CD4-positive, alpha-beta memory T cell (primary cell): ENCODE results near the gene AMZ1. TPM values are rescaled to one million over a fixed set of nuclear protein-coding genes. Genes with fewer than 3 reads are reported as not detected.

Experiments used
- CTCF ChIA-PET: fragments of 350-600 bp; sonication (Branson Sonifier 250); formaldehyde crosslinking; loops from one replicate; lab custom pipeline; 2021; ENCODE audit warnings: inconsistent platforms; ENCODE audit not compliant: partially characterized antibody; lab: Charles Lee
- POLR2A ChIA-PET: fragments of 350-600 bp; sonication (Branson Sonifier 250); formaldehyde crosslinking; loops from one replicate; lab custom pipeline; 2021; ENCODE audit not compliant: partially characterized antibody; lab: Charles Lee
- DNase-seq, 5 donors: peaks; one replicate each; pipeline versions ENCODE4 v3.0.0 to v3.0.0-alpha.2; 2020 to 2022; ENCODE audit warnings: mixed read lengths in 1 of 5
- H3K27ac ChIP-seq: one replicate; pipeline ENCODE4 v1.7.0; 2013; ENCODE audit warnings: low read depth, low read length
- H3K27me3 ChIP-seq: 2 replicates; pipeline ENCODE4 v1.7.0; 2013; ENCODE audit warnings: mild to moderate bottlenecking, low read length, moderate library complexity; ENCODE audit not compliant: insufficient read depth
- H3K36me3 ChIP-seq: 2 replicates; pipeline ENCODE4 v1.7.0; 2013; ENCODE audit warnings: mild to moderate bottlenecking, low read length, moderate library complexity; ENCODE audit not compliant: insufficient read depth
- H3K4me1 ChIP-seq: 2 replicates; pipeline ENCODE4 v1.7.0; 2013; ENCODE audit warnings: mild to moderate bottlenecking, low read length, moderate library complexity; ENCODE audit not compliant: insufficient read depth
- H3K4me3 ChIP-seq, 2 donors: one replicate each; pipeline ENCODE4 v1.7.0; 2013; ENCODE audit warnings: low read length in 2 of 2, mild to moderate bottlenecking in 1 of 2
- H3K9me3 ChIP-seq, 2 donors: one replicate each; pipeline ENCODE4 v1.7.0; 2013; ENCODE audit warnings: low read length in 2 of 2, control low read depth in 1 of 2; ENCODE audit not compliant: control insufficient read depth in 1 of 2
- H3K27ac Mint-ChIP-seq, 7 donors: one replicate each; pipeline ENCODE4 v1.8.0; 2020 to 2021; ENCODE audit warnings: mixed read lengths in 7 of 7, mild to moderate bottlenecking in 6 of 7, inconsistent platforms in 3 of 7, moderate library complexity in 3 of 7
- H3K27me3 Mint-ChIP-seq, 2 donors: one replicate each; pipeline ENCODE4 v1.8.0; 2020 to 2021; ENCODE audit warnings: mixed read lengths in 2 of 2
- H3K36me3 Mint-ChIP-seq, 2 donors: one replicate each; pipeline ENCODE4 v1.8.0; 2020 to 2021; ENCODE audit warnings: mixed read lengths in 2 of 2, inconsistent platforms in 1 of 2, mild to moderate bottlenecking in 1 of 2
- H3K4me1 Mint-ChIP-seq, 4 donors: one replicate each; pipeline ENCODE4 v1.8.0; 2020 to 2021; ENCODE audit warnings: mixed read lengths in 4 of 4, mild to moderate bottlenecking in 1 of 4
- H3K4me3 Mint-ChIP-seq, 8 donors: one replicate each; pipeline ENCODE4 v1.8.0; 2020 to 2021; ENCODE audit warnings: mixed read lengths in 8 of 8, mild to moderate bottlenecking in 7 of 8, moderate library complexity in 6 of 8, inconsistent platforms in 3 of 8
- H3K9me3 Mint-ChIP-seq, 8 donors: one replicate each; pipeline ENCODE4 v1.8.0; 2020 to 2021; ENCODE audit warnings: mixed read lengths in 8 of 8, mild to moderate bottlenecking in 5 of 8, inconsistent platforms in 3 of 8, moderate library complexity in 1 of 8
- intact Hi-C: fragments of 100-400 bp; cut with micrococcal nuclease; formaldehyde crosslinking; loops from one replicate; pipeline ENCODE4 v1.15.1; 2023
- polyA plus RNA-seq, 2 donors: library from polyadenylated mRNA; unstranded; fragments of 300-500 nt; fragmentation: Illumina TruSeq; gene quantifications; one replicate each; pipeline ENCODE4 v1.2.3, GENCODE V29; 2021
- total RNA-seq, 2 experiments: library from RNA; stranded (reverse); gene quantifications; one replicate each; pipeline ENCODE4 v1.2.3, GENCODE V29; 2021

The AMZ1 gene
- total and polyA plus RNA-seq, 4 experiments from 2014 or later: 0.15 to 2.0 (median 1.6) TPM; not detected in 1

DNA sequence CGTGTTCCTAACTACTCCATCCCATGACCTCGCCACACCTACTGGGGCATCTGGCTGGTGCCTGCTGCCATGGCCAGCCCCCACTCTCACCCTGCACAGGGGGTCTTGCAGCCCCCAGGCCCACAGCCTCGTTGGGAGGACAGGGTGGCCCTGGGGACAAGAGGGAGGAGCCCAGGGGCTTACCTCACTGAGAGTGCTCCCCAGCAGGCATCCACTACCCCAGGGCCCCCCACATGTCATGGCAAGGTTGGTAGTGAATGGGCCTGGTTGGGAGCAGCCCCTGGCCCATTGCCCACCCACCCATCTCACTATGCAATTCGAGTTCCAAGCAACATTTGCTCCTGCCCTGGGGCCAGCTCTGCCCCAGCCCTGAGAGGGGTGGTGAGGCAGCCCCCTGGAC, 24.0 kb upstream of the AMZ1 start:
- POLR2A ChIA-PET: no interaction called here
- CTCF ChIA-PET: interaction anchor here (12.1 kb wide), 1 partner anchor 49 kb away, joined by 220 read pairs; no protein-coding TSS in a partner anchor
- no peaks in the 10 kb centered on the region for H3K4me1 Mint-ChIP-seq
- H3K4me1 ChIP-seq: no peaks in the 10 kb centered on the region
- no peaks in the 10 kb centered on the region for H3K36me3 ChIP-seq
- H3K27ac ChIP-seq: no peak overlapping the region
- H3K4me3 Mint-ChIP-seq: no peak overlapping the region
- no peaks in the 10 kb centered on the region for H3K27me3 ChIP-seq
- no peaks in the 10 kb centered on the region for H3K9me3 ChIP-seq
- no peaks in the 10 kb centered on the region for H3K9me3 Mint-ChIP-seq
- H3K27ac Mint-ChIP-seq: no peak overlapping the region
- intact Hi-C loops: no loop called here
- H3K27me3 Mint-ChIP-seq: peaks cover 6 to 11% of the 10 kb centered on the region in 2 donors
- no peak overlapping the region for H3K4me3 ChIP-seq
- no peak for DNase-seq
- no peaks in the 10 kb centered on the region for H3K36me3 Mint-ChIP-seq

DNA sequence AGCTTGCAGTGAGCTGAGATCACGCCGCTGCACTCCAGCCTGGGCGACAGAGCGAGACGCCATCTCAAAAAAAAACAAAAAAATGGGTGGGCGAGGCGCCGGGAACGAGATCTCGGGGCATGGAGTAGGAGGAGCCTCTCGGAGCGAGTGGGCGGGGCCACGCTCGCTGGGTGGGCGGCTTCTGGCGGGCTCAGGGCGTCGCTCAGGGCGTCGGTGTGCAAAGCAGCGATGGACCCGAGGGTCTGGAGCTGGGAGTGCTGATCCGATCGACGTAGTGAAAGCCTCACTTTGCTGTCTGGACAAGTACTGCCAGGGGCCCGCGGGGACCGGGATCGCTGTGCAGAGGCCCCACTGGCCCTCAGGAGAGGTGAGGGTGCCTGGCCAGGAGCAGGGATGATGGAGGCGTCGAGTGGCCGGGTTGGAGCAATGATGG, 22.6 kb upstream of the AMZ1 start:
- no peak overlapping the region for H3K4me3 ChIP-seq
- no peak overlapping the region for H3K4me3 Mint-ChIP-seq
- peaks cover 0 to 5% (median 0%) of the 10 kb centered on the region in 4 donors for H3K4me1 Mint-ChIP-seq
- H3K27ac ChIP-seq: no peak overlapping the region
- peaks cover 8 to 11% of the 10 kb centered on the region in 2 donors for H3K27me3 Mint-ChIP-seq
- no peak for DNase-seq
- ChIA-PET POLR2A (no interaction called here), CTCF (interaction anchor here (0.7 to 12.1 kb wide), 3 partner anchors 8 to 197 kb away, joined by 3 to 220 read pairs (median 3); no protein-coding TSS in a partner anchor)
- H3K36me3 Mint-ChIP-seq: no peaks in the 10 kb centered on the region
- H3K9me3 ChIP-seq: no peaks in the 10 kb centered on the region
- no peaks in the 10 kb centered on the region for H3K4me1 ChIP-seq
- no peaks in the 10 kb centered on the region for H3K27me3 ChIP-seq
- intact Hi-C loops: no loop called here
- H3K9me3 Mint-ChIP-seq: no peaks in the 10 kb centered on the region
- H3K36me3 ChIP-seq: no peaks in the 10 kb centered on the region
- no peak overlapping the region for H3K27ac Mint-ChIP-seq

DNA sequence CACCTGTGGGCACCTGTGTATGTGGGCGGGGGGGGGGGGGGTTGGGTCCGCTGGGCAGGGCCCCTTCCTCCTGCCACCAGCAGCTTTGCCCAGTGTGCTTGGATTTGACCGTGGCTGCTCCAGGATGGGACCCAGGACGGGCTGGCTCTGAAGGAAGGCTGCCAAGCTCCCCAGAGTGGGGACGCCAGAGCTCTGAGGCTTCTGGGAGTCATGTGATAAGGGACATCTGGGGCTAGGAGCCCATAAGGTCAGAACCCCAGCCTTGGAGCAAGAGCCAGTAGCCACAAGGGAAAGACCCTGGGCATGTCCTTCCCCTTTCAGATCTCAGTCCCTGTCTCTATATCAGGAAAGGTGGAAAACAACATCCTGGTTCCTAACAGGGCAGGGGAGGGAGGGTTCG, 21.8 kb upstream of the AMZ1 start:
- Histone ChIP-seq H3K4me3 (no peak overlapping the region), H3K36me3 (no peaks in the 10 kb centered on the region), H3K27ac (no peak overlapping the region), H3K9me3 (no peaks in the 10 kb centered on the region), H3K27me3 (no peaks in the 10 kb centered on the region), H3K4me1 (peaks cover 5% of the 10 kb centered on the region)
- H3K27me3 Mint-ChIP-seq: peaks cover 8 to 11% of the 10 kb centered on the region in 2 donors
- H3K36me3 Mint-ChIP-seq: no peaks in the 10 kb centered on the region
- ChIA-PET CTCF (interaction anchor here (1.1 to 12.1 kb wide), 2 partner anchors 47 to 198 kb away, joined by 3 to 220 read pairs; no protein-coding TSS in a partner anchor), POLR2A (no interaction called here)
- intact Hi-C loops: no loop called here
- peaks cover 0 to 12% (median 4%) of the 10 kb centered on the region in 4 donors for H3K4me1 Mint-ChIP-seq
- H3K27ac Mint-ChIP-seq: no peak overlapping the region
- DNase-seq: no peak
- H3K9me3 Mint-ChIP-seq: no peaks in the 10 kb centered on the region
- no peak overlapping the region for H3K4me3 Mint-ChIP-seq

DNA sequence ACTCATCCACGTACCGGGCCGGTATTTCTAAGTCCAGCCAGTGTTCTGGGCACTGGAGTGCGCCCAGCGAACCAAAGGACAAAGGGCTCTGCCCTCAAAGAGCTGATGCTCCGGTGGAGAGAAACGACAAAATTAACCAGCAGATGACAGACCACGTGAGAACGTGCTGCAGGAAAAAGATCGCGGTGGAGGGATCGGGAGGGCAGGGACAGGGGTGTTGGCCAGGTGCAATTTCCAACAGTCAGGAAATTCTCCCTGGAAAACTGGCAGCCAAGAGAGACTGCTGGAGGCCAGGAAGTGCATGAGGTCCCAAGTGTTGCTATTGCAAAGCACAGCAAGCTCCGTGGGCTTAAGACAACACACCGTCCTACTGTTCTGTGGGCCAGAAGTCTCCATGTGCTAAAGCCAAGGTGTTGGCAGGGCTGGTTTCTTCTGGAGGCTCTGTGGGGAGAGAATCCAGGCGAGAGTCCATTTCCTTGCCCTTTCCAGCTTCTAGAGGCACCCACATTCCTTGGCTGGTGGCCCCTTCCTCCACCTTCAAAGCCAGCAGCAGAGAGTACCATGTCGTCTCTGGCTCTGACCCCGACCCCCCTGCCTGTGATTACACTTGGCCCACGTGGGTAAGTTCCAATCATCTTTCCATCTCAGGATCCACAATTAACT, 21.3 kb upstream of the AMZ1 start:
- Histone ChIP-seq H3K4me1 (peaks cover 7% of the 10 kb centered on the region), H3K27ac (no peak overlapping the region), H3K9me3 (no peaks in the 10 kb centered on the region), H3K4me3 (no peak overlapping the region), H3K27me3 (no peaks in the 10 kb centered on the region), H3K36me3 (no peaks in the 10 kb centered on the region)
- H3K9me3 Mint-ChIP-seq: no peaks in the 10 kb centered on the region
- CTCF ChIA-PET: interaction anchor here (1.1 to 12.1 kb wide), 2 partner anchors 47 to 199 kb away, joined by 3 to 220 read pairs; no protein-coding TSS in a partner anchor
- intact Hi-C loops: no loop called here
- H3K27ac Mint-ChIP-seq: no peak overlapping the region
- peaks cover 8 to 11% of the 10 kb centered on the region in 2 donors for H3K27me3 Mint-ChIP-seq
- H3K36me3 Mint-ChIP-seq: no peaks in the 10 kb centered on the region
- POLR2A ChIA-PET: no interaction called here
- no peak overlapping the region for H3K4me3 Mint-ChIP-seq
- H3K4me1 Mint-ChIP-seq: peaks cover 0 to 12% (median 4%) of the 10 kb centered on the region in 4 donors
- no peak for DNase-seq

DNA sequence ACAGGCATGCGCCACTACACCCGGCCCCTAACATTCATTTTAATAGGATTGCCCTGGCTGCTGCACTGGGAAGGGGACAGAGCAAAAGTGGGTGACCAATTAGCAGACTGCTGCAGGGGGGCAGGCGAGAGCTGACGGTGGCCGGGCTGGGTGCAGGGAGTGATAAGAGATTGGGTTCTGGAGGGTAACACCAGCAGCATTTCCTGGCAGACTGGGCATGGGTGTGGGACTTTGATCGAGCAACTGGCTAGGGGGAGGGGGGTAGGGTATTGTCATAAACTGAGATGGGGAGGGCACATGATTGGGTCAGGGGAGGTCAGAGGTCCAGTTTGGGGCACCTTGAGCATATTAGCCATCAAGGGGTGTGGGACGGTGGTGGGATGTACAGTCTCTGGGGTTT, 20.2 kb upstream of the AMZ1 start:
- CTCF ChIA-PET: interaction anchor here (1.2 to 12.1 kb wide), 3 partner anchors 13 to 59 kb away, joined by 3 to 220 read pairs (median 3); no protein-coding TSS in a partner anchor
- POLR2A ChIA-PET: no interaction called here
- no peak overlapping the region for H3K27ac Mint-ChIP-seq

DNA sequence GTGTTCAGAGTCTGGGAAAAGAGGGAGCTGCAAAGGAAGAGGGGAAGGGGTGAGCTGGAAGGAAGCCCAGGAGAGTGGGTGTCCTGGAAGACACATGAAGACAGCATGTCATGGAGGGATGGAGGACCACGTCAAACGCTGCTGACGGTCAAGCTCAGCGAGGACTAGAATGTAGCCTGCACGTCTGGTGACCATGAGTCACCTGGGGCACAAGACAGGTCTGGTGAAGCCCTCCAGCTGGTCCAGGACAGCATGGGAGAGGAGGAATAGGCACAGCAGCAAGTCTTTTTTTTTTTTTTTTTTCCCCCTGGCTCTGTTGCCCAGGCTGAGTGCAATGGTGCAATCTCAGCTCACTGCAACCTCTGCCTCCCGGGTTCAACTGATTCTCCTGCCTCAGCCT, 19.6 kb upstream of the AMZ1 start:
- Mint-ChIP-seq H3K36me3 (no peaks in the 10 kb centered on the region), H3K27ac (no peak overlapping the region), H3K4me3 (no peak overlapping the region), H3K9me3 (no peaks in the 10 kb centered on the region), H3K27me3 (peaks cover 8 to 11% of the 10 kb centered on the region in 2 donors), H3K4me1 (peaks cover 0 to 12% (median 4%) of the 10 kb centered on the region in 4 donors)
- no peak for DNase-seq
- peaks cover 7% of the 10 kb centered on the region for H3K4me1 ChIP-seq
- intact Hi-C loops: no loop called here
- no peaks in the 10 kb centered on the region for H3K36me3 ChIP-seq
- no peaks in the 10 kb centered on the region for H3K27me3 ChIP-seq
- H3K27ac ChIP-seq: no peak overlapping the region
- CTCF ChIA-PET: interaction anchor here (0.7 to 12.1 kb wide), 5 partner anchors 12 to 102 kb away, joined by 3 to 220 read pairs (median 3); no protein-coding TSS in a partner anchor
- H3K9me3 ChIP-seq: no peaks in the 10 kb centered on the region
- no peak overlapping the region for H3K4me3 ChIP-seq
- POLR2A ChIA-PET: no interaction called here

More for the DNA sequence above, 20.2 kb upstream of the AMZ1 start:
- peaks cover 8 to 11% of the 10 kb centered on the region in 2 donors for H3K27me3 Mint-ChIP-seq
- no peaks in the 10 kb centered on the region for H3K36me3 Mint-ChIP-seq
- Histone ChIP-seq H3K4me3 (no peak overlapping the region), H3K27me3 (no peaks in the 10 kb centered on the region), H3K36me3 (no peaks in the 10 kb centered on the region), H3K4me1 (peaks cover 7% of the 10 kb centered on the region), H3K27ac (no peak overlapping the region), H3K9me3 (no peaks in the 10 kb centered on the region)
- no peak overlapping the region for H3K4me3 Mint-ChIP-seq
- H3K9me3 Mint-ChIP-seq: no peaks in the 10 kb centered on the region
- intact Hi-C loops: no loop called here
- H3K4me1 Mint-ChIP-seq: peaks cover 0 to 12% (median 4%) of the 10 kb centered on the region in 4 donors
- DNase-seq: no peak

DNA sequence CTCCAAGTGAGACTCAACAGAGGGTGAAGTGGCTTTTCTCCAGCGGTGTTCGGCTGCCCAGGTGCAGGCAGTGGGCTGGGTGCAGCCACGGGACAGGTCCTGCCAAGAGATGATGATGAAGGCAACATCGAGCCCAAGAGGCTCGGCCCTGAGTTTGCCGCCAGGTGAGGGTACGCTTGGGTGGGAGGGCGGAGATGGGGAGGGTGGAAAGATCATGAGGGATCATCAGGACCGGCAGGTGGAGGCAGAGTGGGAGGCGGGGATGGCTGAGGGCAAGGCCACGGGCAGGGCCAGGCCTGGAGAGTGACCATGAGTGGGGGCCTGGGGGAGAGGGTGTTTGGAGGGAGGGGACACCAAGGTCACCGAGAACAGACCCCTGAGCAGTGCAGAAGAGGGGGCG, 17.8 kb upstream of the AMZ1 start:
- H3K27ac Mint-ChIP-seq: no peak overlapping the region
- H3K27me3 ChIP-seq: no peaks in the 10 kb centered on the region

More for the DNA sequence above, 17.8 kb upstream of the AMZ1 start:
- Histone ChIP-seq H3K27ac (no peak overlapping the region), H3K36me3 (no peaks in the 10 kb centered on the region), H3K4me3 (no peak overlapping the region), H3K4me1 (peaks cover 7% of the 10 kb centered on the region), H3K9me3 (no peaks in the 10 kb centered on the region)
- POLR2A ChIA-PET: interaction anchor here (1.0 to 2.8 kb wide), 3 partner anchors 40 to 49 kb away, joined by 3 to 26 read pairs (median 4); no protein-coding TSS in a partner anchor
- no peak for DNase-seq
- Mint-ChIP-seq H3K4me1 (peaks cover 0 to 12% (median 4%) of the 10 kb centered on the region in 4 donors), H3K9me3 (no peaks in the 10 kb centered on the region), H3K27me3 (peaks cover 8 to 11% of the 10 kb centered on the region in 2 donors), H3K36me3 (no peaks in the 10 kb centered on the region), H3K4me3 (peak overlapping the region in 1 of 8 donors; percentile 8)
- intact Hi-C loops: no loop called here
- CTCF ChIA-PET: interaction anchor here (0.9 to 12.1 kb wide), 11 partner anchors 11 to 531 kb away, joined by 3 to 220 read pairs (median 4); no protein-coding TSS in a partner anchor
